Measurements from ENCODE around the gene HSD17B12. TPM values are rescaled to one million over a fixed set of nuclear protein-coding genes. Genes with fewer than 3 reads are reported as not detected.

HSD17B12 gene
- total and polyA plus RNA-seq, 2 of the 8 experiments (the other 6 are each of a cell fraction or from before 2014, with no cell fraction given) = 46.0 to 121 TPM

DNA sequence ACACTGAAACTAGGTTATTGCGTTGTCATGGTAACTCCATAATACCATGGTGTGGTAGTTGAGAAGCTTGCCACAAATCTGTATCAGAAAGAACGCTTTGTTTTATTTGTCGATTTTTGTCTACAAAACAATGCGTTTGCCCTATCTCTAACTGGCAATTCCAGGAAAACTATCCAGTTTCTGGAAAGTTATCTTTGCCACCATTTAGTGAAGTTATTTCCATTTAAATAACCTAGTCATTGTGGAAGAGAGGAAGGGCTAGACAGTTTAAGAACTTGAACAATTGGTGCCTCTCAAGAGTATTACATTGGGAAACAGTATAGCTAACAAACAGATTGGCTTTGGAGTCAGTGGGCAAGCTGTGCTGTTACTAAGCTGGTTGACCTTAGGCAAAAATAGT lies 7.9 kb downstream of the HSD17B12 start:
- Histone ChIP-seq H3K79me1 (ENCODE audit: low read depth, low read length) (no peaks in the 10 kb centered on the region), H3K4me3 (ENCODE audit: extremely low read depth in 1 of 4, insufficient read depth in 2 of 4, low read depth in 3 of 4, low read length in 4 of 4) (no peak overlapping the region), H2AK5ac (ENCODE audit: low read depth, low read length) (no peak overlapping the region), H3K9me3 (ENCODE audit: insufficient read depth in 2 of 2, low read depth in 1 of 2, low read length in 1 of 2) (no peaks in the 10 kb centered on the region), H3K9ac (replicated peaks in 1 of 4; ENCODE audit: extremely low read depth in 1 of 4, low read depth in 3 of 4, low read length in 3 of 4) (no peak overlapping the region), H4K5ac (ENCODE audit: insufficient read length, low read depth, low read length) (no peak overlapping the region), H3K27ac (ENCODE audit: low read depth, low read length) (no peak overlapping the region), H3K36me3 (ENCODE audit: control insufficient read depth in 2 of 4, insufficient read depth in 4 of 4, low read length in 3 of 4) (peaks cover 0 to 8% (median under 1%) of the 10 kb centered on the region in 4 experiments; a peak in 3 of 8 replicates), H2BK120ac (replicated peaks; ENCODE audit: low read depth, low read length) (no peak overlapping the region), H3K79me2 (ENCODE audit: control insufficient read depth in 1 of 2, insufficient read depth in 2 of 2, low read length in 2 of 2) (peaks cover 5 to 98% of the 10 kb centered on the region in 2 experiments; a peak in 3 of 4 replicates), H3K14ac (ENCODE audit: insufficient read length) (no peak overlapping the region), H3K23me2 (ENCODE audit: low read depth, low read length) (no peaks in the 10 kb centered on the region; the same call in 1 of the 2 replicates), H2BK15ac (ENCODE audit: low read length) (no peak overlapping the region), H4K8ac (ENCODE audit: extremely low read depth, insufficient read depth, low read length) (no peak overlapping the region), H2BK20ac (ENCODE audit: low read length) (no peak overlapping the region), H2AFZ (ENCODE audit: low read length) (no peak overlapping the region), H4K20me1 (replicated peaks in 1 of 2; ENCODE audit: control insufficient read depth in 1 of 2, insufficient read depth in 2 of 2, low read length in 2 of 2) (peaks cover 9 to 24% of the 10 kb centered on the region in 2 experiments), H2BK5ac (ENCODE audit: low read depth, low read length) (no peak overlapping the region), H2BK12ac (ENCODE audit: low read depth, low read length) (no peak overlapping the region), H3K4me2 (ENCODE audit: insufficient read depth in 1 of 2, low read depth in 2 of 2, low read length in 2 of 2) (no peak overlapping the region), H3K18ac (ENCODE audit: extremely low read depth, low read length) (no peak overlapping the region), H3K27me3 (replicated peaks in 1 of 4; ENCODE audit: control insufficient read depth in 3 of 4, extremely low read depth in 1 of 4, insufficient read depth in 3 of 4, low read length in 3 of 4) (no peaks in the 10 kb centered on the region), H4K91ac (replicated peaks; ENCODE audit: insufficient read length, low read length) (no peak overlapping the region), H3K4ac (replicated peaks; ENCODE audit: insufficient read length, low read depth, low read length) (no peak overlapping the region), H3K23ac (ENCODE audit: insufficient read length) (no peak overlapping the region), H3K56ac (replicated peaks; ENCODE audit: insufficient read length, low read depth, low read length) (no peak overlapping the region), H3K4me1 (replicated peaks in 1 of 4; ENCODE audit: control insufficient read depth in 3 of 4, insufficient read depth in 4 of 4, low read length in 3 of 4) (peaks cover 0 to 5% (median 2%) of the 10 kb centered on the region in 4 experiments; a peak in 3 of 7 replicates)
- WGBS, 2 experiments (ENCODE audit: extremely low coverage in 1 of 2, insufficient coverage in 1 of 2, insufficient read length in 1 of 2, insufficient replicate concordance in 2 of 2, low coverage in 1 of 2, low lambda C conversion rate in 2 of 2, missing lambda C conversion rate in 1 of 2) = 69% methylated on average over 4 of the region's 4 CpGs; no CpG with 5 or more reads in 1 of the 2 experiments
- FAIRE-seq (no peak), DNase-seq (ENCODE audit: low read depth in 1 of 2, low spot score in 2 of 2) (no peak)
- ChIA-PET POLR2A (ENCODE audit: partially characterized antibody) (no interaction called here), CTCF (ENCODE audit: partially characterized antibody) (interaction anchor here (0.7 to 1.3 kb wide), 2 partner anchors 10 to 76 kb away, joined by 3 to 4 read pairs; no protein-coding TSS in a partner anchor)
- TF ChIP-seq CHD2 (IDR thresholded peaks at IDR 0.05; ENCODE audit: low read length) (no peak), TBP (IDR thresholded peaks at IDR 0.05; ENCODE audit: low read depth, low read length) (no peak)

All from H1 (cell line).